ENCODE results near the gene KIF26B. TPM values are rescaled to one million over a fixed set of nuclear protein-coding genes. Genes with fewer than 3 reads are reported as not detected.
"Not testable (repeated sequence)": the region's sequence is repeated elsewhere in the genome, so short reads cannot be mapped to it uniquely, and the experiment has no call there.

KIF26B gene
- polyA plus RNA-seq, 3 donors = 29.8 to 33.7 (median 30.3) TPM

- no peak for DNase-seq (ENCODE audit: low read depth in 3 of 3, low spot score in 2 of 3)
Measured at GRCh38 chr1:245663373-245663772, 508.6 kb downstream of the KIF26B start.

GRCh38 chr1:245663841-245664240, 509.1 kb downstream of the KIF26B start:
- no peak for DNase-seq (ENCODE audit: low read depth in 3 of 3, low spot score in 2 of 3)

- no peak for DNase-seq (ENCODE audit: low read depth in 3 of 3, low spot score in 2 of 3)
Measured at GRCh38 chr1:245666412-245666811, 511.6 kb downstream of the KIF26B start.

GRCh38 chr1:245671349-245671748, 516.6 kb downstream of the KIF26B start:
- no peak for DNase-seq (ENCODE audit: low read depth in 3 of 3, low spot score in 2 of 3)

- no peak for DNase-seq (ENCODE audit: low read depth in 3 of 3, low spot score in 2 of 3)
Measured at GRCh38 chr1:245671966-245672767, 517.4 kb downstream of the KIF26B start.

- not testable (repeated sequence) for DNase-seq (ENCODE audit: low read depth in 3 of 3, low spot score in 2 of 3)
Measured at GRCh38 chr1:245672836-245673656, 518.3 kb downstream of the KIF26B start.

GRCh38 chr1:245673881-245674414, 519.2 kb downstream of the KIF26B start:
- DNase-seq (ENCODE audit: low read depth in 3 of 3, low spot score in 2 of 3) = no peak

- DNase-seq (ENCODE audit: low read depth in 3 of 3, low spot score in 2 of 3) = no peak
Measured at GRCh38 chr1:245677461-245678240, 522.9 kb downstream of the KIF26B start.

GRCh38 chr1:245678860-245679411, 524.2 kb downstream of the KIF26B start:
- DNase-seq (ENCODE audit: low read depth in 3 of 3, low spot score in 2 of 3) = no peak

- DNase-seq (ENCODE audit: low read depth in 3 of 3, low spot score in 2 of 3) = no peak
Measured at GRCh38 chr1:245679821-245680780, 525.3 kb downstream of the KIF26B start.

- DNase-seq (ENCODE audit: low read depth in 3 of 3, low spot score in 2 of 3) = no peak
Measured at GRCh38 chr1:245682638-245683628, 528.1 kb downstream of the KIF26B start.

GRCh38 chr1:245683676-245684075, 528.9 kb downstream of the KIF26B start:
- no peak for DNase-seq (ENCODE audit: low read depth in 3 of 3, low spot score in 2 of 3)

- DNase-seq (ENCODE audit: low read depth in 3 of 3, low spot score in 2 of 3) = no peak
Measured at GRCh38 chr1:245684166-245684565, 529.4 kb downstream of the KIF26B start.

- no peak for DNase-seq (ENCODE audit: low read depth in 3 of 3, low spot score in 2 of 3)
Measured at GRCh38 chr1:245684571-245684970, 529.8 kb downstream of the KIF26B start.

- no peak for DNase-seq (ENCODE audit: low read depth in 3 of 3, low spot score in 2 of 3)
Measured at GRCh38 chr1:245685111-245685810, 530.5 kb downstream of the KIF26B start.

GRCh38 chr1:245686006-245686405, 531.2 kb downstream of the KIF26B start:
- DNase-seq (ENCODE audit: low read depth in 3 of 3, low spot score in 2 of 3) = no peak

GRCh38 chr1:245686446-245687030, 531.8 kb downstream of the KIF26B start:
- DNase-seq (ENCODE audit: low read depth in 3 of 3, low spot score in 2 of 3) = no peak
